C4-2B (cell line): ENCODE results near the gene MMD.

ENCODE experiments used
- CTCF ChIP-seq: fragments of 450-650 bp; conservative IDR thresholded peaks from 2 replicates; pipeline ENCODE4 v1.5.1; 2017; ENCODE audit warnings: mild to moderate bottlenecking
- ZFX ChIP-seq: fragments of 450-650 bp; IDR thresholded peaks from 2 replicates; pipeline ENCODE4 v1.6.1; 2017

- TF ChIP-seq ZFX (no peak), CTCF (no peak)
Observed at GRCh38 chr17:55443904-55444303, 22.3 kb upstream of the MMD start.
